Hepatocyte (in vitro differentiated cells): ENCODE measurements around the gene PDZK1IP1. TPM values are rescaled to one million over a fixed set of nuclear protein-coding genes. Genes with fewer than 3 reads are reported as not detected.
"Not testable (repeated sequence)": the region's sequence is repeated elsewhere in the genome, so short reads cannot be mapped to it uniquely, and the experiment has no call there.

Experiments
- DNase-seq: peaks from one replicate; pipeline ENCODE4 v3.0.0-alpha.2; 2016; ENCODE audit warnings: low spot score
- H2AFZ ChIP-seq: fragments of 200-600 bp; sonication (generic); 2 replicates; pipeline ENCODE4 v1.6.0; 2016; ENCODE audit warnings: antibody characterized with exemption, mild to moderate bottlenecking
- H3K27ac ChIP-seq: fragments of 200-600 bp; sonication (generic); 2 replicates; pipeline ENCODE4 v1.5.1; 2016; ENCODE audit warnings: mild to moderate bottlenecking
- H3K27me3 ChIP-seq: fragments of 200-600 bp; sonication (generic); 2 replicates; pipeline ENCODE4 v1.6.1; 2016
- H3K36me3 ChIP-seq: fragments of 200-600 bp; sonication (generic); replicated peaks from 2 replicates; pipeline ENCODE4 v1.5.1; 2016; ENCODE audit warnings: low read depth; ENCODE audit not compliant: insufficient read depth
- H3K4me1 ChIP-seq: fragments of 200-600 bp; sonication (generic); 2 replicates; pipeline ENCODE4 v1.5.1; 2016; ENCODE audit warnings: mild to moderate bottlenecking, moderate library complexity; ENCODE audit not compliant: insufficient read depth
- H3K4me2 ChIP-seq: fragments of 200-600 bp; sonication (generic); 2 replicates; pipeline ENCODE4 v1.6.0; 2016
- H3K4me3 ChIP-seq: fragments of 200-600 bp; sonication (generic); 2 replicates; pipeline ENCODE4 v1.5.1; 2016; ENCODE audit warnings: mild to moderate bottlenecking
- H3K79me2 ChIP-seq: fragments of 200-600 bp; sonication (generic); 2 replicates; pipeline ENCODE4 v1.6.0; 2017; ENCODE audit warnings: mild to moderate bottlenecking
- H3K9me2 ChIP-seq: fragments of 200-600 bp; sonication (generic); replicated peaks from 2 replicates; pipeline ENCODE4 v1.6.0; 2017; ENCODE audit warnings: mild to moderate bottlenecking; ENCODE audit not compliant: insufficient read depth
- H3K9me3 ChIP-seq: fragments of 200-600 bp; sonication (generic); 2 replicates; pipeline ENCODE4 v1.5.1; 2016; ENCODE audit warnings: low read depth, mild to moderate bottlenecking
- H4K20me1 ChIP-seq: fragments of 200-600 bp; sonication (generic); 2 replicates; pipeline ENCODE4 v1.6.0; 2016; ENCODE audit warnings: mild to moderate bottlenecking; ENCODE audit not compliant: insufficient read depth, poor library complexity, severe bottlenecking
- CTCF ChIP-seq: fragments of 200-600 bp; sonication (generic); IDR thresholded peaks from 2 replicates; pipeline ENCODE4 v1.5.1; 2016; ENCODE audit warnings: antibody characterized with exemption, mild to moderate bottlenecking; ENCODE audit not compliant: poor library complexity
- EZH2 ChIP-seq: fragments of 200-600 bp; sonication (generic); IDR thresholded peaks from 2 replicates; pipeline ENCODE4 v1.6.1; 2016; ENCODE audit warnings: antibody characterized with exemption, mild to moderate bottlenecking, borderline replicate concordance
- EZH2phosphoT487 ChIP-seq: fragments of 200-600 bp; sonication (generic); IDR thresholded peaks from one replicate; pipeline ENCODE4 v1.6.1; 2018; ENCODE audit warnings: antibody characterized with exemption, mild to moderate bottlenecking, low read depth, moderate library complexity; ENCODE audit not compliant: unreplicated experiment, severe bottlenecking
- WGBS: methylation state at CpG from one replicate; pipeline ENCODE4 v1.1.6; 2016; ENCODE audit warnings: low lambda C conversion rate; ENCODE audit errors: missing lambda C conversion rate; 5-methylcytosine and 5-hydroxymethylcytosine counted together
- polyA plus RNA-seq: library from polyadenylated mRNA; unstranded; fragments of >200 nt; fragmentation: Nextera tagmentation; extraction: Ambion mirVana; gene quantifications from 2 replicates; pipeline ENCODE4 v1.2.1, GENCODE V29; 2016
- total RNA-seq: library from RNA; depleted of rRNA; stranded (reverse); fragments of >200 nt; gene quantifications from 2 replicates; pipeline ENCODE4 v1.2.3, GENCODE V29; 2014

Gene PDZK1IP1
- total and polyA plus RNA-seq, 2 experiments from 2014 or later: 0.37 to 0.71 TPM

- Histone ChIP-seq H4K20me1 (no peaks in the 10 kb centered on the region), H3K79me2 (no peaks in the 10 kb centered on the region), H3K27me3 (peaks cover 29% of the 10 kb centered on the region), H2AFZ (no peak overlapping the region), H3K9me3 (no peaks in the 10 kb centered on the region), H3K4me2 (no peak overlapping the region), H3K27ac (no peak overlapping the region), H3K9me2 (no peaks in the 10 kb centered on the region), H3K36me3 (no peaks in the 10 kb centered on the region), H3K4me1 (no peaks in the 10 kb centered on the region), H3K4me3 (no peak overlapping the region)
- WGBS: 59% methylated on average over 8 of the region's 8 CpGs
- no peak for DNase-seq
- TF ChIP-seq EZH2: no peak
- TF ChIP-seq CTCF: no peak
- no peak for TF ChIP-seq EZH2phosphoT487
These were observed 18.1 kb upstream of the PDZK1IP1 start for GRCh38 chr1:47207803-47208373.

- no peak overlapping the region for H3K27ac ChIP-seq
- no peaks in the 10 kb centered on the region for H4K20me1 ChIP-seq
- no peaks in the 10 kb centered on the region for H3K4me1 ChIP-seq
- 94% methylated on average over 5 of the region's 5 CpGs for WGBS
- TF ChIP-seq EZH2: no peak
- TF ChIP-seq EZH2phosphoT487: no peak
- no peak for TF ChIP-seq CTCF
- H3K79me2 ChIP-seq: no peaks in the 10 kb centered on the region
- H3K9me2 ChIP-seq: no peaks in the 10 kb centered on the region
- H3K27me3 ChIP-seq: peaks cover 29% of the 10 kb centered on the region
- H3K36me3 ChIP-seq: no peaks in the 10 kb centered on the region
- no peak overlapping the region for H3K4me3 ChIP-seq
- no peaks in the 10 kb centered on the region for H3K9me3 ChIP-seq
- DNase-seq: no peak
- H3K4me2 ChIP-seq: no peak overlapping the region
- H2AFZ ChIP-seq: no peak overlapping the region
These were observed 16.1 kb upstream of the PDZK1IP1 start for GRCh38 chr1:47205918-47206317.

- H3K27me3 ChIP-seq: peaks cover 14% of the 10 kb centered on the region
- not testable (repeated sequence) for H3K9me2 ChIP-seq, H3K4me2 ChIP-seq, H2AFZ ChIP-seq, DNase-seq, H4K20me1 ChIP-seq, H3K27ac ChIP-seq, H3K4me3 ChIP-seq, H3K79me2 ChIP-seq, H3K9me3 ChIP-seq, H3K36me3 ChIP-seq, H3K4me1 ChIP-seq
- 73% methylated on average over 2 of the region's 2 CpGs for WGBS
These were observed 13.7 kb upstream of the PDZK1IP1 start for GRCh38 chr1:47203504-47203903.

GRCh38 chr1:47201179-47201578, 11.3 kb upstream of the PDZK1IP1 start:
- no peaks in the 10 kb centered on the region for H4K20me1 ChIP-seq
- H3K27me3 ChIP-seq: peaks cover 3% of the 10 kb centered on the region
- DNase-seq: no peak
- no peak overlapping the region for H3K4me3 ChIP-seq
- no peak overlapping the region for H3K27ac ChIP-seq
- H3K79me2 ChIP-seq: no peaks in the 10 kb centered on the region
- H3K4me2 ChIP-seq: no peak overlapping the region
- no peaks in the 10 kb centered on the region for H3K4me1 ChIP-seq
- TF ChIP-seq CTCF (no peak), EZH2phosphoT487 (no peak), EZH2 (no peak)
- no peaks in the 10 kb centered on the region for H3K36me3 ChIP-seq
- no peaks in the 10 kb centered on the region for H3K9me2 ChIP-seq
- H3K9me3 ChIP-seq: no peaks in the 10 kb centered on the region
- WGBS: 29% methylated on average over 4 of the region's 4 CpGs
- H2AFZ ChIP-seq: no peak overlapping the region
